Activated T-cell treated with anti-CD3 and anti-CD28 coated beads, Interleukin-2, amount 50 U/mL, for 24 hours (primary cell): Measurements from ENCODE around the gene DYRK3.

ENCODE experiments used
- DNase-seq: peaks from one replicate; pipeline ENCODE4 v3.0.0-alpha.2; 2020
- H3K27ac Mint-ChIP-seq: 2 replicates; pipeline ENCODE4 v1.8.0; 2020; ENCODE audit warnings: mild to moderate bottlenecking, mixed read lengths
- H3K27me3 Mint-ChIP-seq: 2 replicates; pipeline ENCODE4 v1.8.0; 2020; ENCODE audit warnings: mixed read lengths
- H3K36me3 Mint-ChIP-seq: 2 replicates; pipeline ENCODE4 v1.8.0; 2020; ENCODE audit warnings: low read depth, mixed read lengths
- H3K4me1 Mint-ChIP-seq: 2 replicates; pipeline ENCODE4 v1.8.0; 2020; ENCODE audit warnings: low read depth, mixed read lengths
- H3K4me3 Mint-ChIP-seq: 2 replicates; pipeline ENCODE4 v1.8.0; 2020; ENCODE audit warnings: mild to moderate bottlenecking, moderate library complexity, mixed read lengths
- H3K9me3 Mint-ChIP-seq: 2 replicates; pipeline ENCODE4 v1.8.0; 2020; ENCODE audit warnings: mixed read lengths

The DYRK3 gene

DNA sequence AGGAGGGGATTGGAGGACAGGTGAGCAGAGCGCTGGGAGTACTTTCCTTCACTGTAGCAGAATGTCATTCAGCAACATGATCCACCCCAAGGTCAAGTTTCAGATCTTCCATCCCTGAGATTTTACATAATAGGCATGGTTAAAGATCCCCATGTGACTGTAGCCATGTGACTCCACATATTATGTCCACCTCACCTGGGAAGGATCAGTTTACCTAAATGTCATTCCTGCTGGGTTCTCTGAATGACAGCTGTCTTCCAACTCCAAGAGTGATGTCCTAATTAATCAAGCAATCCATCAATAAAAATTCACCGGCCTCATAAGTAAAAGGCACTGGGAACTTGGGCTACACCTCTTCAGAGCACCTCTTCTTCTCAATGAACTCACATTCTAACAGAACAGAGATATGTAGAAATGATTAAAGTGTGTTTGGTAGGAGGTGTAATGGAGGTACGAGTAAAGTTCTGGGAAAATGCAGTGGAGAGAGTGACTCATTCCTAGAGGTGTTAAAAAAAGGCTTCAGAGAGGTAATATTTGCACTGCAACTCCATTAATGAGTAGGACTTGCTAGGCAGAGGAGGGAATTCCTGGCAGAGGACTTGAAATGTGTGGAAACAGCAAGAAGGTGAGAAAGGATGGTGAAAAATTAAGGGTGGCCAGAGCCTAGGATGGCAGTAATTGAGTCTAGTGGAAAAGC lies 27.2 kb downstream of the DYRK3 start:
- DNase-seq = no peak
- Mint-ChIP-seq H3K9me3 (no peaks in the 10 kb centered on the region), H3K4me3 (no peak overlapping the region), H3K36me3 (no peaks in the 10 kb centered on the region), H3K4me1 (peaks cover 33% of the 10 kb centered on the region), H3K27me3 (peaks cover 31% of the 10 kb centered on the region), H3K27ac (peak overlapping the region; percentile 42)

DNA sequence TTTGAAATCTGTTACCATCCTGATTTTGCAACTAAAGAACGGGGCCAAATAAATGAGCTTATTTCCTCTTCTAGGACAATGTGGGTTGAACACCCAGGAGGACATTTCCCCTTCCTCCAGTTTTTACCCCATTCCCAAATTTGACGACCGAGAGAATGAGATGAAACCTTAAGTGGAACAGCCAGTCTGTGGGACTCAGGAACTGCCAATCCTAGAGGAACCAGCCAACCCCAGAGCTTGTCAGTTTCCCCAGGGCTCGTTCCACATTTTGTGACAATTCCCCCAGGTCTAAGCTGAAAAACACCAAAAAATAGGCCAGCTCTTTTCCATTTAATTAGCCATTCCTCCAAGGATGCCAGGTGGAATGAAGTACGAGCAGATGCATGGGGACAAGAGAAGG lies 28.0 kb downstream of the DYRK3 start:
- peaks cover 33% of the 10 kb centered on the region for H3K4me1 Mint-ChIP-seq
- DNase-seq = no peak
- H3K27me3 Mint-ChIP-seq = peaks cover 22% of the 10 kb centered on the region
- H3K27ac Mint-ChIP-seq = peak overlapping the region; percentile 35
- H3K9me3 Mint-ChIP-seq = no peaks in the 10 kb centered on the region
- no peak overlapping the region for H3K4me3 Mint-ChIP-seq
- H3K36me3 Mint-ChIP-seq = no peaks in the 10 kb centered on the region

DNA sequence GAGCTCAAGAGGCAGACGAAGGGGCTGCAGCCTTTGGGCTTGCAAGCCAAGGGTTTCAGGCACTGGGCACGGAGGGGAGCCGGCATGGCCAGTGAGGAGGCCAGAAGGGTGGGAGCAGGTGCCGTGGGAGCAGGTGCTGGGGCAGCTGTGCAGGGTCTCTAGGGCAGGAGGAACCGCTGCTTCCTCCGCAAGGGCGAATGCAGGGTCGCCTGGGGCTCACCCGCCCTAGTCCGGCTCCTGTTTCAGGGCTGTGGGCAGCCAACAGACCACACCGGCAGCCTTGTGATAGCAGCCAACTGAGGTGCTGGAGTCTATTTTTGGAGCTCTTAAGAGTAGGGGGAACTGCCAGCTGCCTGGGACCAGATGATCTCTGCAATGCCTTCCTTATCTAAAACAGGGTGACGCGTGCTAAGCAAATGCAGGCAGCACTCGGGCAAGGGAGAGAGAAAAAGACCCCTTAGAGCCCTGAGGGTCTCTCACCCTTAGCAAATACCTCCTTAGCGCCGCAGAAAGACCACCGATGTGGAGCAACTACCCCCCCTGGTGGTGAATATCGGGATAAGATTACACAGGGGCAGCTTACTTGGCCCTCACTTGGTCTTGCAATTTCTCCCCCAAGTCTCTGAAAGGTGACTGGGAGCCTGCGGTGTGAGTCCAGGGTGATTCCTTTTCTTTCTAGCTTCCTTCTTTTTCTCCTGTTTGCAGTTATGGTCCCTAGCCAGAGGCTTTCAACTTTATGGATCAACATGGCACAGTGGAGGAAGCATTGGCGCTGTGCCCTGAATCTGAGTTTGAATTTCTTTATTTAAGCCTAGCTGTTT lies 28.7 kb downstream of the DYRK3 start:
- peaks cover 16% of the 10 kb centered on the region for H3K27me3 Mint-ChIP-seq
- no peak overlapping the region for H3K27ac Mint-ChIP-seq
- H3K36me3 Mint-ChIP-seq = no peaks in the 10 kb centered on the region
- H3K4me1 Mint-ChIP-seq = peaks cover 32% of the 10 kb centered on the region
- DNase-seq = peak; percentile 77
- no peaks in the 10 kb centered on the region for H3K9me3 Mint-ChIP-seq
- peak overlapping the region; percentile 45 for H3K4me3 Mint-ChIP-seq

DNA sequence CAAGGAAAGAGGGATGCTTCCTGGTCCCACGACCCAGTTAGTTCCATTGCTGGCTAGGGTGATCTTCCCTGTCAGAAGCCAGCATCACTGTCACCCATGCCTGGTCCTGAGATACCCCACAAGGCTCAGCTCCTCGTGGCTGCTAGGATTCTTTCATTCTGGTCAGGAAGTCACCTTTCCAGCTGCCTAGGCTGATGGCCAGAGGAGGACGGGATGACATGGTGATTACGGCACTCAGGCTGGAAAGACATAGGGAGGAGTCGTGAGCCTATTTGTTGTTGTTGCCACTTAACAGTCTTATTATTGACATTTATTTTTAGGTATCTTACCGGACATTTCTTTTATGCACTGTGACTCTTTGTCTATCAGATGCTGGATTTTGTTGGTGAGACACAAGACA lies 29.4 kb downstream of the DYRK3 start:
- peaks cover 10% of the 10 kb centered on the region for H3K27me3 Mint-ChIP-seq
- peaks cover 32% of the 10 kb centered on the region for H3K4me1 Mint-ChIP-seq
- no peak for DNase-seq
- H3K4me3 Mint-ChIP-seq = no peak overlapping the region
- H3K27ac Mint-ChIP-seq = no peak overlapping the region
- no peaks in the 10 kb centered on the region for H3K9me3 Mint-ChIP-seq
- H3K36me3 Mint-ChIP-seq = no peaks in the 10 kb centered on the region

DNA sequence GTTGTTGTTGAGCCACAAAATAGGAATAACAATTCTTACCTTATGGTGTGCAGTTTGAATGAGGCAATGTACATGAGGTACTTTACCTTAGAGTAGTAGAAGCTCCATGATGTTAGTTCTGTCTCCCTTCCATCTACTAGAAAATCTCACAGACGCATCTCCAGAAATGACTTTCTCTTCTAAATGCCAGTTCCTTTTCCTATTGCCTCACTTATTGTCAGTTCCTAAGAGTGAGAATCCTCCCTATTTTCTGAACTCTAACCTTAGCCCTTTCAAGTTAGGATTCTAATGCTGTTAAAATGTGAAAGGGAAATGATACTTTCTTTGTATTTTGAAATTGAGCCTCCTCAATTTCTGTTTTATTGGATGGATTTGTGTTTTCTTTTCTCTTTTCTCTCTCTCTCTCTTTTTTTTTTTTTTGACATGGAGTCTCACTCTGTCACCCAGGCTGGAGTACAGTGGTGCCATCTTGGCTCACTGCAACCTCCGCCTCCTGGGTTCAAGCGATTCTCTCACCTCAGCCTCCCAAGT lies 30.8 kb downstream of the DYRK3 start:
- Mint-ChIP-seq H3K4me1 (peaks cover 32% of the 10 kb centered on the region), H3K36me3 (no peaks in the 10 kb centered on the region), H3K4me3 (no peak overlapping the region), H3K27me3 (peaks cover 2% of the 10 kb centered on the region), H3K27ac (no peak overlapping the region), H3K9me3 (no peaks in the 10 kb centered on the region)
- no peak for DNase-seq

DNA sequence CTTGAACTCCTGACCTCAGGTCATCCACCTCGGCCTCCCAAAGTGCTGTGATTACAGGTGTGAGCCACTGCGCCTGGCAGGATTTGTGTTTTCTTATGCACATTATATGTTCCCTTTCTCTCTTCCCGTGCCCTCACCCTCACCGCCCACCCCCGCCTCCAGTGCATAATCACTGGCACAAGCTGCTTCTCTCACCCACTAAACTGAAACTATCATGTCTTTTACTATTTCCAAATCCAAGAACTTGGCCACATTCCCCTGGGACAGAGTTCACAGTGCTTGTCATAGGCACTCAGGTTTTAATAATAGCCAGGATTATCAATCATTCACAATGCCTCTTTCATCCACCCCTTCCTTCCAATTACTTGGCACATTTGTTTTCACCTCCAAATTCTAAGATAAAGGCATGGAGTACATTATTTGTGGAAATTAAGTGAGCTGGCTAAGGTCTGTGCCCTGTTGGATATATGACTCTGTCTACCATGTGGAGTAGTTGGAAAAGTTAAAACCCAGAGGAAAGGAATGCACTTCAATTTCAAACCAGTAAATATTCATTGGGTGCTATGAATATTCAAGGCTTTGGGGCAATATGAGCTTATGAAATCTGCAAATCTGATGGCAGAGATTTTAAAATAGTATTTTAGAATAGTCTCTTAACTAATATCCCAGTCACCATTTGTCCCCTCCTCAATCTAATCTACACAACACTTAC lies 31.8 kb downstream of the DYRK3 start:
- Mint-ChIP-seq H3K36me3 (no peaks in the 10 kb centered on the region), H3K27ac (no peak overlapping the region), H3K4me1 (peaks cover 30% of the 10 kb centered on the region), H3K27me3 (no peaks in the 10 kb centered on the region), H3K9me3 (no peaks in the 10 kb centered on the region), H3K4me3 (no peak overlapping the region)
- DNase-seq = no peak

GRCh38 chr1:206668351-206668750 lies 33.0 kb downstream of the DYRK3 start:
- Mint-ChIP-seq H3K4me1 (peaks cover 17% of the 10 kb centered on the region), H3K27me3 (no peaks in the 10 kb centered on the region), H3K4me3 (no peak overlapping the region), H3K27ac (no peak overlapping the region), H3K9me3 (no peaks in the 10 kb centered on the region), H3K36me3 (no peaks in the 10 kb centered on the region)
- no peak for DNase-seq

GRCh38 chr1:206668874-206669410 lies 33.6 kb downstream of the DYRK3 start:
- no peak for DNase-seq
- no peaks in the 10 kb centered on the region for H3K36me3 Mint-ChIP-seq
- H3K27me3 Mint-ChIP-seq = no peaks in the 10 kb centered on the region
- no peak overlapping the region for H3K27ac Mint-ChIP-seq
- peaks cover 12% of the 10 kb centered on the region for H3K4me1 Mint-ChIP-seq
- no peaks in the 10 kb centered on the region for H3K9me3 Mint-ChIP-seq
- H3K4me3 Mint-ChIP-seq = no peak overlapping the region

- Mint-ChIP-seq H3K27me3 (no peaks in the 10 kb centered on the region), H3K4me3 (no peak overlapping the region), H3K27ac (no peak overlapping the region), H3K4me1 (peaks cover 9% of the 10 kb centered on the region), H3K36me3 (no peaks in the 10 kb centered on the region), H3K9me3 (no peaks in the 10 kb centered on the region)
- DNase-seq = no peak
Observed at GRCh38 chr1:206672011-206672688, 36.8 kb downstream of the DYRK3 start.

DNA sequence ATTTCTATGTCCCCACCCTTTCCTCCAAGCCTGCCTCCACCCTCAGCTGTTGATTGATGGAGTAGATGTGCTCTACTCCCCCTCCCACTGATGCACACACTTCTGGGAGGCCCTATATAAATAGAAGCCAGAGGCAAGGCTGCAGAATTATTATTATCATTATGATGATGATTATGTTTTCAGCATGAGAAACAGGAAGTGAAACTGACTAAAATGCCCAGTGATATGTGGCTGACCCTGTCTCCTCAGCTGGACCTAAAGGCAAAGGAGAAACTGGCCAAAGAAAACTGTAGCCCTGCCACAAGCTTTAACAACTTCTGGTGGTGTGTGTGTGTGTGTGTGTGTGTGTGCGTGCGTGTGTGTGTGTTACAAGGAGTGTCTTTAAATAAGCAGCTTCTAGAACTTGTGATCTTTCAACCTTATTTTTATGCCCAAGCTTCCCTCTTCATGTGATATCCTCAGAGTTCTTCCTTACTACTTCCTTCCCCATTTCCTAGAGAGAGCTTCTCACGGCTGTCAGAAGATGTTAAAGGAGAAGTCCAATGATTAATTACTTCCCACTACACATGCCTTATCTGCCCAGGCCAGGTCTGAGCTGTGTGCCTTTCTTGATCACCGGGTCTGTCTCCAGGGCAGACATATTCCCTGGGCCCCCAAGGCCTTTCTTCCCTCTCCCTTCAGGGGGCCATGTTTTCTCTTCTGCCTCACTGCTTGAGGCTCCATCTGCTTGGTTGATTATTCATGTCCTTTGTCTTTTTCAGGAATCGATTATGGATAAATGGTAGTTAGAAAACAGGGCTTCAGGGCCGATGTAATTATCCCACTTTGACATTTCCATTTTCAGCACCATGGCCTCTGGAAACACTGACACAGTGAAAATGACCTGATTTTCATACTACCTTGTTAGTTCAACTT lies 37.8 kb downstream of the DYRK3 start:
- Mint-ChIP-seq H3K27me3 (no peaks in the 10 kb centered on the region), H3K4me1 (peaks cover 6% of the 10 kb centered on the region), H3K27ac (no peak overlapping the region), H3K4me3 (no peak overlapping the region), H3K9me3 (no peaks in the 10 kb centered on the region), H3K36me3 (no peaks in the 10 kb centered on the region)
- DNase-seq = peak; percentile 2

GRCh38 chr1:206674236-206674635 lies 38.9 kb downstream of the DYRK3 start:
- H3K4me1 Mint-ChIP-seq = peaks cover 9% of the 10 kb centered on the region
- no peaks in the 10 kb centered on the region for H3K36me3 Mint-ChIP-seq
- H3K4me3 Mint-ChIP-seq = no peak overlapping the region
- no peaks in the 10 kb centered on the region for H3K9me3 Mint-ChIP-seq
- no peaks in the 10 kb centered on the region for H3K27me3 Mint-ChIP-seq
- no peak overlapping the region for H3K27ac Mint-ChIP-seq
- DNase-seq = no peak

DNA sequence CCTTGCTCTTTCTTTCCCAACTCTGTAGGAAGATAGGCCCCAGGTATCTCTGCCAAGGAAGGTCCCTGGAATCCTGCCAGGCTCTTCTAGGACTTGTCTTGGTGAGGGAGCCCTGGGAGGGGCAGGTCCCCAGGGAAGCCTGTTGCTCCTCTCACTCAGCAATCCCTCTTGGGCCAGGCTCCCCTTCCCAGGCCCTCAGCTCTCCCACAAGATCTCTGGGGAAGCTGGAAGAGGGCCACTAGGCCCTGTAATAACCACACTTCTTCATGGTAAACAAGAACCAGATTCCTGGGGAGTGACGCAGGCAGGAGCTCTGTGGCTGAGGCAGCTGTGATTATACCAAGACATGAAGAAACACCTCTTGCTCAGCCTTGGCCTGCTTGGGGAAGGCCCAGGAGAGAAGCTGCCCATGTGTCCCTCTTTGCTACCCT lies 39.4 kb downstream of the DYRK3 start:
- peak; percentile 3 for DNase-seq
- Mint-ChIP-seq H3K4me3 (no peak overlapping the region), H3K27ac (no peak overlapping the region), H3K36me3 (no peaks in the 10 kb centered on the region), H3K4me1 (peaks cover 13% of the 10 kb centered on the region), H3K27me3 (no peaks in the 10 kb centered on the region), H3K9me3 (no peaks in the 10 kb centered on the region)

- Mint-ChIP-seq H3K36me3 (no peaks in the 10 kb centered on the region), H3K27ac (no peak overlapping the region), H3K9me3 (no peaks in the 10 kb centered on the region), H3K4me1 (peaks cover 30% of the 10 kb centered on the region), H3K27me3 (no peaks in the 10 kb centered on the region), H3K4me3 (no peak overlapping the region)
- no peak for DNase-seq
Observed at GRCh38 chr1:206676499-206676898, 41.2 kb downstream of the DYRK3 start.
